ENCODE data around the gene HEG1. TPM values are rescaled to one million over a fixed set of nuclear protein-coding genes. Genes with fewer than 3 reads are reported as not detected.

The HEG1 gene
- total and polyA plus RNA-seq, 2 of the 13 experiments (the other 11 are each of a cell fraction or from before 2014, with no cell fraction given): 10.7 to 18.2 TPM

- TF ChIP-seq, protein P1, sequence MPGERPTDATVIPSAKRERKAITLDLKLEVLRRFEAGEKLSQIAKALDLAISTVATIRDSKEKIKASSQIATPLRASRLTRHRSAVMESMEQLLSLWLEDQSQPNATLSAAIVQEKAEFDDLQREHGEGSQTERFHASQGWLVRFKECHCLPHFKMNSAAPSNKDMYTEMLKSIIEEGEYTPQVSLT (CRISPR knock-in tag; IDR thresholded peaks at IDR 0.05; ENCODE audit: borderline replicate concordance, low read depth): no peak
- TF ChIP-seq, protein P2, sequence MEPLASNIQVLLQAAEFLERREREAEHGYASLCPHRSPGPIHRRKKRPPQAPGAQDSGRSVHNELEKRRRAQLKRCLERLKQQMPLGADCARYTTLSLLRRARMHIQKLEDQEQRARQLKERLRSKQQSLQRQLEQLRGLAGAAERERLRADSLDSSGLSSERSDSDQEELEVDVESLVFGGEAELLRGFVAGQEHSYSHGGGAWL (CRISPR knock-in tag; IDR thresholded peaks at IDR 0.05): no peak
- TF ChIP-seq MBD4 (IDR thresholded peaks at IDR 0.05; ENCODE audit: borderline replicate concordance, low read length): no peak
- TF ChIP-seq NR2F2 (IDR thresholded peaks at IDR 0.05; ENCODE audit: borderline replicate concordance, low read depth): no peak
- no peak for TF ChIP-seq PRPF4 (IDR thresholded peaks at IDR 0.05; ENCODE audit: low read depth, low read length, poor library complexity, severe bottlenecking)
- TF ChIP-seq SMAD1 (CRISPR knock-in tag; IDR thresholded peaks at IDR 0.05; ENCODE audit: borderline replicate concordance, low read depth): no peak
- TF ChIP-seq, protein P3, sequence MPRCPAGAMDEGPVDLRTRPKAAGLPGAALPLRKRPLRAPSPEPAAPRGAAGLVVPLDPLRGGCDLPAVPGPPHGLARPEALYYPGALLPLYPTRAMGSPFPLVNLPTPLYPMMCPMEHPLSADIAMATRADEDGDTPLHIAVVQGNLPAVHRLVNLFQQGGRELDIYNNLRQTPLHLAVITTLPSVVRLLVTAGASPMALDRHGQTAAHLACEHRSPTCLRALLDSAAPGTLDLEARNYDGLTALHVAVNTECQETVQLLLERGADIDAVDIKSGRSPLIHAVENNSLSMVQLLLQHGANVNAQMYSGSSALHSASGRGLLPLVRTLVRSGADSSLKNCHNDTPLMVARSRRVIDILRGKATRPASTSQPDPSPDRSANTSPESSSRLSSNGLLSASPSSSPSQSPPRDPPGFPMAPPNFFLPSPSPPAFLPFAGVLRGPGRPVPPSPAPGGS (CRISPR knock-in tag; IDR thresholded peaks at IDR 0.05): no peak
- TF ChIP-seq ZNF205 (CRISPR knock-in tag; IDR thresholded peaks at IDR 0.05): no peak
- peak; percentile 79 for TF ChIP-seq PPARG (CRISPR knock-in tag; conservative IDR thresholded peaks at IDR 0.05)
- 0 out of 2 replicates have a peak, but pooled peaks have one; percentile 12 for TF ChIP-seq PAXIP1 (CRISPR knock-in tag; conservative IDR thresholded peaks at IDR 0.05)
- no peak for TF ChIP-seq TP53 (CRISPR knock-in tag; conservative IDR thresholded peaks at IDR 0.05)
- TF ChIP-seq ZSCAN5A (CRISPR knock-in tag; IDR thresholded peaks at IDR 0.05; ENCODE audit: borderline replicate concordance): no peak
- TF ChIP-seq HCFC1 (IDR thresholded peaks at IDR 0.05; ENCODE audit: low read depth, low read length): no peak
- TF ChIP-seq SMAD9 (CRISPR knock-in tag; IDR thresholded peaks at IDR 0.05): no peak
- TF ChIP-seq, protein P4, sequence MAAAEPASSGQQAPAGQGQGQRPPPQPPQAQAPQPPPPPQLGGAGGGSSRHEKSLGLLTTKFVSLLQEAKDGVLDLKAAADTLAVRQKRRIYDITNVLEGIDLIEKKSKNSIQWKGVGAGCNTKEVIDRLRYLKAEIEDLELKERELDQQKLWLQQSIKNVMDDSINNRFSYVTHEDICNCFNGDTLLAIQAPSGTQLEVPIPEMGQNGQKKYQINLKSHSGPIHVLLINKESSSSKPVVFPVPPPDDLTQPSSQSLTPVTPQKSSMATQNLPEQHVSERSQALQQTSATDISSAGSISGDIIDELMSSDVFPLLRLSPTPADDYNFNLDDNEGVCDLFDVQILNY (CRISPR knock-in tag; conservative IDR thresholded peaks at IDR 0.05): no peak
- TF ChIP-seq REL (CRISPR knock-in tag; conservative IDR thresholded peaks at IDR 0.05): no peak
- TF ChIP-seq HOXA9 (CRISPR knock-in tag; IDR thresholded peaks at IDR 0.05; ENCODE audit: borderline replicate concordance): no peak
- no peak for TF ChIP-seq KMT2A (CRISPR knock-in tag; IDR thresholded peaks at IDR 0.05)
- TF ChIP-seq ZNF841 (CRISPR knock-in tag; IDR thresholded peaks at IDR 0.05; ENCODE audit: borderline replicate concordance): no peak
- TF ChIP-seq STAG1 (CRISPR knock-in tag; IDR thresholded peaks at IDR 0.05): no peak
- TF ChIP-seq SRSF4 (IDR thresholded peaks at IDR 0.05; ENCODE audit: low read depth, low read length, poor library complexity, severe bottlenecking): no peak
- no peak for TF ChIP-seq ETV5 (CRISPR knock-in tag; IDR thresholded peaks at IDR 0.05; ENCODE audit: borderline replicate concordance)
Measured at GRCh38 chr3:124964387-124964786, 91.4 kb downstream of the HEG1 start (continued).

Data from HepG2 (cell line).